ENCODE measurements around the gene CACNA2D2. TPM values are rescaled to one million over a fixed set of nuclear protein-coding genes. Genes with fewer than 3 reads are reported as not detected.

CACNA2D2 gene
- total and polyA plus RNA-seq, 2 of the 13 experiments (the other 11 are each of a cell fraction or from before 2014, with no cell fraction given), result not detected

GRCh38 chr3:50486219-50486888 is 17.1 kb downstream of the CACNA2D2 start:
- DNase-seq (ENCODE audit: low spot score) (no peak), FAIRE-seq (no peak), ATAC-seq (no peak)
- WGBS (ENCODE audit: low lambda C conversion rate), result 14% methylated on average over 2 of the region's 4 CpGs
- intact Hi-C loops (cut with micrococcal nuclease; ENCODE audit: unreplicated experiment), result no loop called here
- Histone ChIP-seq H3K27me3 (ENCODE audit: control insufficient read depth in 1 of 2, insufficient read depth in 2 of 2, low read length in 2 of 2) (peaks cover 1 to 48% of the 10 kb centered on the region in 2 experiments; a peak in 4 of 5 replicates), H3K4me2 (ENCODE audit: low read depth, low read length) (no peak overlapping the region), H3K9ac (ENCODE audit: insufficient read depth, low read depth, low read length) (no peak overlapping the region), H3K9me3 (ENCODE audit: low read length) (no peaks in the 10 kb centered on the region), H3K4me1 (ENCODE audit: insufficient read depth, low read length) (no peaks in the 10 kb centered on the region), H3K4me3 (replicated peaks in 1 of 3; ENCODE audit: insufficient read depth in 1 of 3, low read depth in 2 of 3, low read length in 3 of 3) (no peak overlapping the region), H2AFZ (ENCODE audit: low read length) (no peak overlapping the region), H4K20me1 (ENCODE audit: insufficient read depth, low read length) (peaks cover 4% of the 10 kb centered on the region; the same call in 1 of the 2 replicates), H3K27ac (ENCODE audit: extremely low read length, insufficient read depth, low read length) (no peak overlapping the region), H3K36me3 (replicated peaks in 1 of 2; ENCODE audit: control insufficient read depth in 1 of 2, insufficient read depth in 2 of 2, low read length in 2 of 2) (no peaks in the 10 kb centered on the region), H3K79me2 (ENCODE audit: insufficient read depth, low read length) (no peaks in the 10 kb centered on the region)
- in situ Hi-C loops (cut with HindIII; ENCODE audit: extremely low pct_ligation_motif_present, low pct_unique_long_range_greater_than_20kb), result no loop called here
- TF ChIP-seq ZNF607 (CRISPR knock-in tag; IDR thresholded peaks at IDR 0.05; ENCODE audit: borderline replicate concordance), result no peak
- TF ChIP-seq DDIT3 (CRISPR knock-in tag; IDR thresholded peaks at IDR 0.05), result no peak
- TF ChIP-seq GMEB1 (CRISPR knock-in tag; IDR thresholded peaks at IDR 0.05; ENCODE audit: borderline replicate concordance), result no peak
- no peak for TF ChIP-seq POLR2AphosphoS2 (IDR thresholded peaks at IDR 0.05; ENCODE audit: low read depth, low read length)
- no peak for TF ChIP-seq ZNF788 (CRISPR knock-in tag; IDR thresholded peaks at IDR 0.05; ENCODE audit: borderline replicate concordance)
- TF ChIP-seq, protein P1, sequence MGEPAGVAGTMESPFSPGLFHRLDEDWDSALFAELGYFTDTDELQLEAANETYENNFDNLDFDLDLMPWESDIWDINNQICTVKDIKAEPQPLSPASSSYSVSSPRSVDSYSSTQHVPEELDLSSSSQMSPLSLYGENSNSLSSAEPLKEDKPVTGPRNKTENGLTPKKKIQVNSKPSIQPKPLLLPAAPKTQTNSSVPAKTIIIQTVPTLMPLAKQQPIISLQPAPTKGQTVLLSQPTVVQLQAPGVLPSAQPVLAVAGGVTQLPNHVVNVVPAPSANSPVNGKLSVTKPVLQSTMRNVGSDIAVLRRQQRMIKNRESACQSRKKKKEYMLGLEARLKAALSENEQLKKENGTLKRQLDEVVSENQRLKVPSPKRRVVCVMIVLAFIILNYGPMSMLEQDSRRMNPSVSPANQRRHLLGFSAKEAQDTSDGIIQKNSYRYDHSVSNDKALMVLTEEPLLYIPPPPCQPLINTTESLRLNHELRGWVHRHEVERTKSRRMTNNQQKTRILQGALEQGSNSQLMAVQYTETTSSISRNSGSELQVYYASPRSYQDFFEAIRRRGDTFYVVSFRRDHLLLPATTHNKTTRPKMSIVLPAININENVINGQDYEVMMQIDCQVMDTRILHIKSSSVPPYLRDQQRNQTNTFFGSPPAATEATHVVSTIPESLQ (CRISPR knock-in tag; conservative IDR thresholded peaks at IDR 0.05), result no peak
- no peak for TF ChIP-seq ZNF180 (CRISPR knock-in tag; IDR thresholded peaks at IDR 0.05; ENCODE audit: borderline replicate concordance, low read depth)
- TF ChIP-seq ELF4 (CRISPR knock-in tag; IDR thresholded peaks at IDR 0.05; ENCODE audit: borderline replicate concordance), result no peak
- TF ChIP-seq TGIF2 (CRISPR knock-in tag; IDR thresholded peaks at IDR 0.05), result no peak
- no peak for TF ChIP-seq LBX2 (CRISPR knock-in tag; IDR thresholded peaks at IDR 0.05; ENCODE audit: borderline replicate concordance)
- POLR2A ChIA-PET, result no interaction called here
- no TSS peak for BruUV-seq (replicated peaks)
- CTCF ChIA-PET (ENCODE audit: low intra/inter-chr PET ratio, low total read pairs), result no interaction called here

All from HepG2 (cell line).